GM19351 (cell line): Measurements from ENCODE around the gene ELOVL4.

Source experiments
- ATAC-seq: cut with Tn5 transposase; IDR thresholded peaks from one replicate; pipeline ENCODE4 v1.9.1; 2021; ENCODE audit warnings: mild to moderate bottlenecking, moderate library complexity; ENCODE audit not compliant: unreplicated experiment

ELOVL4 gene

DNA sequence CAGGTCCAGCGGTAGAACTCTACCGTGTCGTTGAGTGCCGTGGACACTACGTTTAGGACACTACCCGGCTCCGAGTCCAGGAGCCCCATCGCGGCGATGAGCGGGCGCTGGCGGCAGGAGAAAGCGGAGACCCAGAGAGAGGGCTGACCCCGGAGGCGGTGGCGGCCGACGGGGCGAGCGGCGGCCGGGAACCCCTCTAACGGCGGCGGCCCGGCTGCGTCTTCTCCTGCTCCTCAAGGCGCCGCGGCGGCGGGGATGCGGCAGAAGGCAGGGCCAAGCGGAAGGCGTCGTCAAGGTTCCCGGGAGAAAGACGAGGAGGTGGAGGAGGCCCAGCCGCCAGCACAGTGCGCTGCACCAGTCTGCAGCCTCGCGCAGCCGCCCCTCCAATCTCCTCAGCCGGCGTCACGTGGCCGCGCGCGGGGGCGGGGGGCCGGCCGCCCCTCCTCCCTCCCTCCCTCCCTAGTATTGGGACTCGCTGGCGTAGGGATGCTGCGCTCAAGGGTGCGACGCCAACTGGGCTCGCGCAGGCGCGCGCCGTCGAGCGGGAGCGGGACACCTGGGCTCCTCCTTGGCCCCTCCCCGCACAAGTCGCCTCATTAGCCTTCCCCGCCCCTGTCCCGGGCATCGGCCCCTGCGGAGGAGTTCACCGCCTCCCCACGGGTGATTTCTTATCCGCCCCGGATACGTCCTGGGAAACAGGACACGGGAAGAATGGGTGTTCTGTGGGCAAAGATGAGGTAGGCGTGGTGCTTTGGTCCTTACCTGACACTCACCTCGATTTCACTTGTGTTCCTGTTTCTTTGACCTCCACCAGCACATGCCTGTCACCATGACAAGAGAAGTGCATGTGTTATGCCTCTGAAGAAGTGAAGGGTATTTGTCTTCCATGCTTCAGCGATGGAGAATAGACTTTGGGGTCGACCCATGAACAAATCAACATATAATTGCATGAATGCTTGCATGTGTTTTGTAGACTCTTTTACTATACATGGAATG, at the start of gene ELOVL4:
TSS of gene ELOVL4 (minus strand) at position 363 of the 996 bp plus-strand sequence. CDS start at position 89, 274 bp downstream.
- peak; percentile 37 for ATAC-seq

DNA sequence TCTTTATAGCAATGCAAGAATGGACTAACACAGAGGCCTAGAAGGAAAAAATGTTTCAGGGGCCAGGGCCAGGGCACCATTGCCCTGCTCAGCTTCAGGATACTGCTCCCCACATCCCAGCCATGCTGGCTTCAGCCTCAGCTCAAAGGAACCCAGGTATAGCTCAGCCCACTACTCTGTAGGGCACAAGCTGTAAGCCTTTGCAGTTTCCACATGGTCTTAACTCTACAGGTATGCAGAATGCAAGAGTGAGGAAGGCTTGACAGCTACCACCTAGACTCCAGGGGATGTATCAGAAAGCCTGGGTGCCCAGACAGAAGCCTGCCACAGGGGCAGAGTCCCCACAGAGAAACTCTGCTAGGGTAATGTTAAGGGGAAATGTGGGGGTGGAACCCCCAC, 46.6 kb upstream of the ELOVL4 start:
- ATAC-seq, result no peak

DNA sequence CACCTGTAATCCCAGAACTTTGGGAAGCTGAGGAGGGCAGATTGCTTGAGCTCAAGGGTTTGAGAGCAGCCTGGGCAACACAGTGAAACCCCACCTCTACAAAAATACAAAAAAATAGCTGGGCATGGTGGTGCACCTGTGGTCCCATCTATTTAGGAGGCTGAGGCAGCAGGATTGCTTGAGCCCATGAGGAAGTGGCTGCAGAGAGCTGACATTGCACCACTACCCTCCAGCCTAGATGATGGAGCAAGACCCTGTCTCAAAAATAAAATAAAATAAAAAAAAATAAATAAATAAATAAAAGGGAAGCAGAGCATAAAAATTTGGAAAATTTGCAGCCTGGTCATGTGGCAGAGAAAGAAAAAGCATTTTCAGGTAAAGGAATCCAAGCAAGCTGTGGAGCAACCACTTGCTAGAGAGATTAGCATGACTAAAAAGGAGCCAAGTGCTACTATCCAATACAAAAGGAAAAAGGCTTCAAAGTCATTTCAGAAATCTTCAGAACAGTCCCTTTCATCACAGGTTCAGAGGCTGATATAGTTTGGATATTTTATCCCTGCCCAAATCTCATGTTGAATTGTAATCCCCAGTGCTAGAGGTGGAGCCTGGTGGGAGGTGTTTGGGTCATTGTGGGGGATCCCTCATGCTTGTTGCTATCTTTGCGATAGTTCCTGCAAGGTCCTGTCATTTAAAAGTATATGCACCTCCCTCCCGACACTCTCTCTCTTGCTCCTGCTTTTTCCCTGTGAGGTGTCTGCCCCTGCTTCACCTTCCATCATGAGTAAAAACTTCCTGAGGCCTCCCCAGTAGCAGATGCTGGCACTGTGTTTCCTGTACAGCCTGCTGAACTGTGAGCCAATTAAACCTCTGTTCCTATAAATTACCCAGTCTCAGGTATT, 45.9 kb upstream of the ELOVL4 start:
- ATAC-seq, result no peak

DNA sequence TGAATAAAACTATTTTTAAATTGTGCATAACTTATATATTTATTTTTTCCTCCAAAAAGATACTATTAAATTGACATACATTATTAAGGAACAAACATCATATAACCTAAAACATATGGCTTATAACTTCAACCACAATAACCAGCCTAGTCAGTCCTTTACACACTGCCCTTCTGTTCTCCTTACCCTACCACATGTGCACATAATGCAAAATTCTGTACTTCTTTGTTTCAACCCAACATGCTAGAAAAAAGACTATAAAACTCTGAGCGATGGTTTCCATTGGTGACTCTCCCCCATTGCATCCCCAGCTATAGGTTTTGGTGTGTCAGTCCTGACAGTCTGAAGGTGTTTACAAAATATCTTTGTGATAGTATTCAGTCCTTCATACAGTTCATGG, 42.3 kb upstream of the ELOVL4 start:
- ATAC-seq, result no peak

DNA sequence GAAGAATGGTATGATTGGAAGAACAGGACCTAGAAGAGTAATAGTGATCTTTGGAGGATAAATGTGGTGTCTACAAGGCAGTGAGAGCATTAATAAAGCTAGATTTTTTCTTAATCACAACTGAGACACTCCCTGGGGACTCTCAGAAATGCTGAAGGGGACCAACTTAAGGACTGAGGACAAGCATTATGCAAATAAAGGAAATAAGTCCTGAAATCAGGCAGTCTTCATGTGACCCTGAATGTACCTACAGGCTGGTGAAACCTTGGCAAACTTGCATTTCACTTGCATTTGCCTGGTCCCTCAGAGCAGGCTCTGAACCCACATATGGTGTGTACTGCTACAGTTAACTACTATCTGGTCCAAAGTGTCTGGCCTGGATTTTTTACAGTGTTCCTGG, 37.8 kb upstream of the ELOVL4 start:
- ATAC-seq, result no peak

DNA sequence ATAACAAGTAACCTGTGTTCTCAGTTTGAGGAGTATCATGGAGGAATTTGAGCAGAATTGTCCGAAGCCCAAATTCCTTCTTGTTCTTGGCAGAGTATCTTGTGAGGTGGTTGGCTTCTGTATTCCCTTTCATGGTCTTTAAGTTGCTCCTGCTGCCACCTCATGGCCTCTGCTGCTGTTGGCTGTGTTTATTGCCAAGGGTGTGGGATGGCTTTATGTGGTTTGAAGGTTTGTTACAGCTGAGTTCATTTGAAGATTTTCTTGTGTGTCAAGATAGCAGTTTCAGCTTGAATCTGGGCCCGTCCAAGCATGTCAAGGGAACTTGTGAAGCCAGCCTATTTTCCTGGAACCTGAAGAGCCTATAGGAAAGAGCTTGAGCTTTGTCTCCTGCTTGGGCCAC, 36.9 kb upstream of the ELOVL4 start:
- ATAC-seq, result peak; percentile 46

DNA sequence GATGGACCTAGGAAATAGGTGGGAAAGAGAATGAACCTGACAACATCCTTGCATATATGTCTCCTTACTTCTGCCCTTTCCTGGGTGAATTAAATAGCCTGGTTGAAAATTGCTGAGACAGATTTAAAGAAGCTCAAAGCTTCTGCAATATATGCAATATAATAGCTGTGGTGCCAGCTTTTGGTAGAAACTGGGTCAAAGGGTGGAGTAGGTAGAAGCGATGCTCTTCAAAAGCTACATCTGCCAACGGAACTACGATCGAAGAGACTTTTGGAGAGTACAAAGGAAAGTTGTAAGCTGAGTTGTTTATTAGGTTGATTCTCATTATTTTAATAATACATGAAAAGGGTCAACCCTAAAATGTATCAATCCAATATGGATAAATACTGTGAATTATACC, 34.3 kb upstream of the ELOVL4 start:
- ATAC-seq, result no peak

DNA sequence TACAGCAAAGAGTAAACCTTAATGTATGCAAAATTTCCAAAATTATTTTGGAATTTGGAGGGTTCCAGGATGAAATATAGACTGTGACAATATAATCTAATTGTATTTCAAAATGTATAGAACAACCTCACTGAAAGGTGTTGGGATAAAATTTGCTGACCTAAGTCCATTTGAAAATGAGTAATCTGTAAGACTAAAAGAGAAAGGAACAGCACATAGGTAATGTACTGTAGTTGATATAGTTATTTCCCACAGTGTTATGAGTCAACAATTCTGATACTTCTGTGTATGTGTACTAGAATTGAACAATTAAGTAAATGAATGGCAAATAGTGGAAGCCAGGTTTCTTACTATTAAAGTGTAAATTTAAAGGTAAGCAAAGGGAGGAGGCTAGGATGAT, 23.8 kb upstream of the ELOVL4 start:
- no peak for ATAC-seq

DNA sequence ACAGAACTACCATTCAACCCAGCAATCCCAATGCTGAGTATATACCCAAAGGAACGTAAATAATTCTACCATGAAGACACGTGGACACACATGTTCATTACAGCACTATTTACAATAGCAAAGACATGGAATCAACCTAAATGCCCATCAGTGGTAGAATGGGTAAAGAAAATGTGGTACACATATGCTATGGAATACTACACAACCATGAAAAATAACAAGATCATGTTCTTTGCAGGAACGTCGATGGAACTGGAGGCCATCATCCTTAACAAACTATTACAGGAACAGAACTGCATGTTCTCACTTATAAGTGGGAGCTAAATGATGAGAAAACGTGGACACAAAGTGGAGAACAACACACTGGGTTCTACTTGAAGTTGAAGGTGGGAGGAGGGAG, 22.4 kb upstream of the ELOVL4 start:
- ATAC-seq, result no peak

DNA sequence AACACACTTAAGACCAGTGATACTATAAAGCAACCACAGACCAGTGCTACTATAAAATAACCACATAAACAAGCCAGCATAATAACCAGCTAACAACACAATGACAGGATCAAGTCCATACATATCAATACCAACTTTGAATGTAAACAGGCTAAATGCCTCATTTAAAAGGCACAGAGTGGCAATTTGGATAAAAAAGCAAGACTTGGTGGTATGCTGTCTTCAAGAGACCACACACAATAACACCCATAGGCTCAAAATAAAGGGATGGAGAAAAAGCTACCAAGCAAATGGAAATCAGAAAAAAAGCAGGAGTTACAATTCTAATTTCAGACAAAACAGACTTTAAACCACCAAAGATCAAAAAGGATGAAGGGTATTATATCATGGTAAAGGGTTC, 19.8 kb upstream of the ELOVL4 start:
- ATAC-seq, result no peak

DNA sequence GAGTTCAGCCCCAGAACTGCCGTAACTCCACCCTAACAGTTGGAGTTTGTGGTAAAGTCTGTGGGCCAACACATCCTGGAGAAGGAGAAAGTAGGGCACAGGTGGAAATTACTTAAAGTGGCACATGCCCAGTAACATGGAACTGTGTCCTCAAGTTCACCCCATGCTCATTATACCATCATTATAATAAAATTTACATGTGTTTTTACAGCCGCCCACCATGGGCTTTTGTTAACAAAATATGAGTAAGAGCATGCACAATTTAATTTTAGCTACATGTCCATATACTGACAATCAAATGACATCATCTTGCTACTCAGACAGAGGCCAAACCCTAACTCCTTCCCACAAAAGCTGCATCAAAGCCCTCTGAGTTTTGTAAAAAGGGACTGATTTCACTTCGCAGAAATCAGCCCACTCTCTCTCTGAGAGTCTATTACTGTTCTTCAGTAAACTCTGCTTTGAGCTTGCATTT, 17.3 kb upstream of the ELOVL4 start:
- ATAC-seq, result no peak

DNA sequence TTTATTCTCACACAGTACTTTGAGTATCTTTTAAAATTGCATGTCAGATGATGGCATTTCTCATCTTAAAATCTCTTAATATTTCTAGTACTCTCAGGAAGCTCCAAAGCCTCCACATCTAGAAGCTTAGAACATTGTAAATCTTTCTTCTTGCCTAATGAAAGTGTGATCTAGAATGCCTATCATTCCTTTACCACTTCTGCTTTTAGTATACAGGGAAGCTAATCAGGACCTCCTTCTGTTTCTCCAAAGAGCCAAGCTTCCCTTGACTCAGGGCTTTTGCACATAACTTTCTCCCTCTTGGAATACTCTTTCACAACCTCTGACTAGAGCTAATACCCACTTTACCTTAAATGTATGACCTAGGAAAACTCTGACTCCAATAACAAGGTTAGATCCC, 7.5 kb upstream of the ELOVL4 start:
- ATAC-seq, result no peak

DNA sequence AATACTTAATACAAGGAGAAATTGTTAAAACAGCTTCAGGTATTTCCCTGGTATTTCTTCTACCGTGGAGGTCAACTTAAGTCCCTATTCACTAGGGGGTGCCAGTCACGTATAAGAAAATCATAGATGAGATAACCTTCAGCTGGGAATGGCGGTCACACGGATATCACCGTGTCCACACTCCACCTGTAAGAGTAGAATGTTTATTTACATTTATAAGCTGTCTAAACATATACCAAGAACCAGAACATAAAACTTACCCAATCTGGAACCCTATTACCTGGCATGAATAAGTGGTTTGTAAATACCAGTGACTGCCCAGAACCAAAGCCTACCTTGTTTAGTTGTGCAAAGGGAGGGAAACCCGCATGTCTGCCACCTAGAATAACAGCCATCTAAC, 1.9 kb upstream of the ELOVL4 start:
- peak; percentile 70 for ATAC-seq

DNA sequence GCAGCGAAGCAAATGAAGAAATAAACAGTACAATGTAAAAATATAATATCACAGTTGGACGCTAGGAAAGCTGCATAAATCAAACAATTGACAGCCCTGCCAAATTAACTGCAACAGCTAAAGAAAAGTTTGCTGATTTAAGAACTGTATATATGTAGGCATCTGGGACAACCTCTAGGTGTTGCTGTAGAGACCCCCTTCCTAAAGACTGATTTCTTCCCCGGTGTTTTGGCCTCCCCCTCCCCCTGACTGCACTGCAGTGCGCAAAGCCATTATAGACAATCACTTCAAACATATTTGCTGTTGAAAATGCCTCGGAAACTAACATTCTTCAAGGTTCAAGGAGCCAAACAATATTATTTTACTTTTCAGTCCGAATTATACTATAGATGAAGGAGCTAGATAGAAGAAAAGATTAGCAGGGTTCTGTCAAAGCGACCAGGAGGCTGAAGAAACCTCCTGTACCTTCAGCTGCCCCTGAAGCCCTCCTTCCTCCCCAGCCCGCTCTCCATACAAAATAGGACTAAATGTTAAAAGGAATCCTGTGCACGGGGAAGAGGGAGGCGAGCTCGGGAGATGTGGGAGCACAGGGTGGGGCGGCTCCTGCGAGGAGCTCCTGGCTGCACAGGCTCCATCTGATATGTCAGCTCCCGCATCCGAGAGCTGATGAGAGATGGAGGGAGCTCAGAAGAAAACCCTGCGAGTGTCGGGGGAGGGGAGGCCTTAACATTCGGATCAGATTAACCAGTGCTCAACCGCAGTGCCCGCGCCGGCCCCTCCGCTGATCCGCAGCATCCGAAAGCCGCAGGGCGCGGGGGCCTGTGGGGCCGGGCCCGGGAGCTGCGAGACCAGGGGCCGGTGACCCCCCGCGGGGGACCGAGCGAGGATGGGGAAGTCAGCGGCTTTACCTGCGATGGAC, 822 bp downstream of the ELOVL4 start:
- ATAC-seq, result peak; percentile 22

DNA sequence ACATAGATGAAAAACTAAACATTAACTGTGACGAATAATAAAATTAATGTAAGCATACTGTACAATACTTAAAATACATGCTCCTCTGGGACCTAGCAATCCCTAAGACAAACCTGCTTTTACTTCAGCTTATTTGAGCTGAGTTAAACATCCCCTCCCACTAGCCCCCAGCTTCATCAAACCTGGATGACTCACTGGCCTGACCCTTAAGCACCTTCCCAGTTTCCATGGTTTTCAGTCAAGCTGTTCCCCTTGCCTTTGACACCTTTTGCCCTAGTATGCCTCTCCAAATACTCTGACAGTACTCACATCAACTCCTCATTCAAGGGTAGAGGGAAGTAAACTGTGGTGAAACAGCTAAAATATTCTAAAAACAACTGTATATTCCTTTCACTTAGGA, 4.2 kb downstream of the ELOVL4 start:
- no peak for ATAC-seq

DNA sequence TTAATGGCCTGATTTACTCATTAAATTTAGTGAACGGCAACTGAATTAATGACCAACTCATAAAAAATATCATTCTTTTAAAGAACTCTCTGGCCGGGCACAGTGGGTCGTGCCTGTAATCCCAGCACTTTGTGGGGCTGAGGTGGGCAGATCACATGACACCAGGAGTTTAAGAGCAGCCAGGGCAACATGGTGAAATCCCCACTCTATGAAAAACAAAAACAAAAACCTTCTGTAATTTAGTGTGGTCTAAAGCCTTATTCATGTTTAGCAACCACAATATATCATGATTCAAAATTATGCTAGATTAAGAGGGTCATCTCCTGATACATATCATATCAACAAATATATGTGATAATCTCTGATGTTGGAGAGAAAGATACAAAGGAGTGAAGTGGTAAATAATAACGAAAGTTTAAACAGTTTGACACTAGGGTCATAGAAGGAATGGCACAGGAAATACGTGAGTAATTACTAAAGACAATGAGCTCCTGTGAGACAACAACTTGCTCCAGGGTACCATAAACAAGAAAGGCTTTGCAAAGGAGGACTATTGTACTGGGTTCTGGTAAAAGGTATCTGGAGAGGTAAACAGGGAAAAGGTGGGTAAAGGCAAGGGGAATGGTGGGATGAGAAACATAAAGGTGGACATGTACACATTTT, 5.7 kb downstream of the ELOVL4 start:
- ATAC-seq, result no peak

DNA sequence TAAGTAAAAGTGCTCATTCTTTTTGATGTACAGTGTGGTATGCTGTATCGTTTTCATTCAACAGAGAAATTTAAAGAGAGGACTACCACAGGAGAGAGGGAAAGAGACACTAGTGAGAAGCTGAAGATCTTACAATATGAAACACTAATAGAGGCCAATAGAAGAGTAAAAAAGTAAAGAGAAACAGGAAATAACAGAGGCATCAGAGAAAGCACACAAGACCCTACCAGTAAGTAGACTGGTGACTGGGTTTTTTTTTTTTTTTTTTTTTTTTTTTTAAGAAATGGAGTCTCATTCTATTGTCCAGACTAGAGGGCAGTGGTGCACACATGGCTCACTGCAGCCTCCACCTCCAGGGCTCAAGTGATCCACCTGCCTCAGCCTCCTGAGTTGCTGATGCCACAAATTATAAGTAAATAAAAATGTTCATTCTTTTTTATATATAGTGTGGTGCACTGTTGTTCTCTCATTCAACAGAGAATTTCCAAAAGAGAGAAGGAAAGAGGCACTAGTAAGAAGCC, 18.8 kb downstream of the ELOVL4 start:
- no peak for ATAC-seq

DNA sequence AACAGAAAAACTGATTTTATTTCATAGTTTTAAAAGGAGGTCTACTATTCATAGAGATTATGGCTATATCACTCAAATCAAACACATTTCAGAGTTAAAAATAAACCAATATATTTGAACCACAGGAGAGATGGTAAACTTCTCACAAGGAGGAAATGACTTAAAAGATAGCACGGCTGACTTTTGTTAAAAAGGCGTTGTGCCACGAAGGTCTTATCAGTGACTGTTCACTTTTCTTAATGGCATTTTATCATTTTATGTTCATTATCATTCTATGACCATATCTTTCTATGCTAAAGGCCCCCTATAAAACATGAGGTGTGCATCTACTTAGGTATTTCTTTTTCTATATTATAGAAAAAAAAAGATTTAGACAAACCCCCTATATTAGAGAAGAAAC, 19.6 kb downstream of the ELOVL4 start:
- no peak for ATAC-seq

DNA sequence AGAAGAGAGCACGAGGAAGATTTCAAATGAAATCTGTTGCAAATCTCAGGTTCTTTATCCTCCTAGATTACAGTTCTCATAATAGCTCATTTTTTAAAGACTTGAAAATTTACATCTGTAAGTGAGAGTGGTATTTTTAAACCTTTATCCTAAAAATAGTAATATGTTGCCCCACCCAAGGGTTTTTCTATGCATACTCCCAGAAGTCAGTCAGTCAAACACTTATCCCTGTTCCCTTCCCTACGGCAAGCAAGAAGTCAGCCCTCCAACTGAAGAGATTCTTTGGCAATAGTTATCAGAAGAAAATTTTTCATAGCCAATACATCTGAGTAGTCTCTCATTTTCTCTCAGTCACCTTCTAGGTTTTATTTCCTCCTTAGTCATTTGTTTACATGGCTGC, 24.1 kb downstream of the ELOVL4 start:
- no peak for ATAC-seq

DNA sequence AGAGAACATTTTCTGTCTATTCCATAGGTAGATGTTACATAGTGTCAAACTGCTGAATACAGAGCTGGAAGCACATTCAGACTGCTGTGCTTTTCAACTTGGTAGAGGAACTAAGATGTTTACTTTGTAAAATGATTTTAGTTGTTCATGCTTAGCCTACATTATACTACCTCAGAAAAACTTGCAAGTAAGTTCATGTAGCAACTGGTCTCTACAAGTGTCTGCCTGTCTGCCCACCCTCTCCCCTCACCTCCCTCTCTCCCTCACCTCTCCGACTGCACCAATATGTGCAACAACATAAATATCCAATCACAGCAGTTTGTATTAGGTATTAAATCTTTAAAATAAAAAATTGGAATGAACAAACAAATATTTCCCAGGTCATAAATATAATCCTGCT, 25.3 kb downstream of the ELOVL4 start:
- ATAC-seq, result no peak
